Spleen (tissue), 7 donors: ENCODE data around the gene TMEM179.

Source experiments
- CTCF ChIP-seq, 11 experiments: fragments of 200-600 bp in 7 of 11; fragments of 450-650 bp in 4 of 11; sonication (generic) in 4 of 11; IDR thresholded peaks in 8 of 11; conservative IDR thresholded peaks in 3 of 11; 1 replicate in 7 of 11; 2 replicates in 4 of 11; pipeline versions ENCODE4 v1.4.0 to v1.8.0; 2016 to 2021; ENCODE audit warnings: antibody characterized with exemption in 11 of 11, inconsistent platforms in 4 of 11, mild to moderate bottlenecking in 1 of 11
- POLR2A ChIP-seq, 3 donors: fragments of 450-650 bp; IDR thresholded peaks; one replicate each; pipeline ENCODE4 v1.5.1; 2017; ENCODE audit warnings: antibody characterized with exemption in 3 of 3, mild to moderate bottlenecking in 1 of 3
- POLR2AphosphoS5 ChIP-seq, 3 donors: sonication (generic); formaldehyde crosslinking; IDR thresholded peaks; one replicate each; pipeline ENCODE4 v1.5.1; 2017; ENCODE audit warnings: antibody characterized with exemption in 3 of 3
- donor health status: DM: no; HTN: no; CAD: no; lungs with moderate emphysema.
- donor health status: DM: no; HTN: no; CAD: no.
- donor health status: DM: no; HTN: no; CAD: no.

- TF ChIP-seq CTCF (IDR thresholded peaks at IDR 0.05 in 8 of 11, conservative IDR thresholded peaks at IDR 0.05 in 3 of 11) = no peak
- TF ChIP-seq POLR2A (IDR thresholded peaks at IDR 0.05) = no peak
- no peak for TF ChIP-seq POLR2AphosphoS5 (IDR thresholded peaks at IDR 0.05)
Observed at GRCh38 chr14:104544362-104544961, 60.1 kb downstream of the TMEM179 start.
